Measurements from ENCODE around the gene RPS6KB1.
"Not testable (repeated sequence)": the region's sequence is repeated elsewhere in the genome, so short reads cannot be mapped to it uniquely, and the experiment has no call there.

Gene RPS6KB1

GRCh38 chr17:59892924-59893675 is at the start of gene RPS6KB1, which contains the start of gene TUBD1:
Gene RPS6KB1, plus strand, starts transcription at chr17:59893121. Its CDS starts 64 bp downstream, at chr17:59893185.
Gene TUBD1, minus strand, starts transcription at chr17:59892943. Its CDS starts 1,941 bp downstream, at chr17:59891002.
- peak; percentile 99 for DNase-seq

GRCh38 chr17:59844884-59845594 is 47.9 kb upstream of the RPS6KB1 start:
- DNase-seq: no peak

- DNase-seq: peak; percentile 78
Measured at GRCh38 chr17:59845595-59846393, 47.1 kb upstream of the RPS6KB1 start.

GRCh38 chr17:59846394-59847165 is 46.3 kb upstream of the RPS6KB1 start:
- no peak for DNase-seq

GRCh38 chr17:59848385-59848668 is 44.6 kb upstream of the RPS6KB1 start:
- DNase-seq: no peak

- DNase-seq: peak; percentile 85
Measured at GRCh38 chr17:59848778-59849177, 44.1 kb upstream of the RPS6KB1 start.

GRCh38 chr17:59850311-59850710 is 42.6 kb upstream of the RPS6KB1 start:
- DNase-seq: not testable (repeated sequence)

- no peak for DNase-seq
Measured at GRCh38 chr17:59851439-59852375, 41.2 kb upstream of the RPS6KB1 start.

GRCh38 chr17:59852847-59853167 is 40.1 kb upstream of the RPS6KB1 start:
- not testable (repeated sequence) for DNase-seq

- DNase-seq: no peak
Measured at GRCh38 chr17:59853168-59853918, 39.6 kb upstream of the RPS6KB1 start.

- DNase-seq: not testable (repeated sequence)
Measured at GRCh38 chr17:59853919-59854729, 38.8 kb upstream of the RPS6KB1 start.

GRCh38 chr17:59856859-59857794 is 35.8 kb upstream of the RPS6KB1 start:
- DNase-seq: no peak

GRCh38 chr17:59858167-59858816 is 34.6 kb upstream of the RPS6KB1 start:
- DNase-seq: no peak

GRCh38 chr17:59858932-59859331 is 34.0 kb upstream of the RPS6KB1 start:
- no peak for DNase-seq

GRCh38 chr17:59859444-59860025 is 33.4 kb upstream of the RPS6KB1 start:
- DNase-seq: peak; percentile 55

GRCh38 chr17:59863616-59864015 is 29.3 kb upstream of the RPS6KB1 start:
- no peak for DNase-seq

GRCh38 chr17:59869941-59870218 is 23.0 kb upstream of the RPS6KB1 start:
- no peak for DNase-seq

- no peak for DNase-seq
Measured at GRCh38 chr17:59870482-59870881, 22.4 kb upstream of the RPS6KB1 start.
